Choroid plexus epithelial cell (primary cell): ENCODE results near the gene KCTD16.

ENCODE experiments used
- DNase-seq: peaks from one replicate; pipeline ENCODE4 v3.0.0-alpha.2; 2010; ENCODE audit warnings: low read depth
- H3K4me3 ChIP-seq: 2 replicates; pipeline ENCODE4 v1.5.1; 2011; ENCODE audit warnings: low read depth, mild to moderate bottlenecking, control low read depth, low read length, moderate library complexity
- CTCF ChIP-seq: conservative IDR thresholded peaks from 2 replicates; pipeline ENCODE4 v1.5.1; 2011; ENCODE audit warnings: low read depth, mild to moderate bottlenecking, control low read depth, inconsistent platforms, low read length, moderate library complexity

The KCTD16 gene

GRCh38 chr5:144487207-144487606 is 316.5 kb downstream of the KCTD16 start:
- TF ChIP-seq CTCF: peak; percentile 14
- H3K4me3 ChIP-seq: no peak overlapping the region
- DNase-seq: no peak

- DNase-seq: no peak
- TF ChIP-seq CTCF: no peak
Observed at GRCh38 chr5:144487761-144488160, 317.1 kb downstream of the KCTD16 start.

GRCh38 chr5:144503123-144503522 is 332.4 kb downstream of the KCTD16 start:
- no peak for DNase-seq
- TF ChIP-seq CTCF: no peak
- no peak overlapping the region for H3K4me3 ChIP-seq

More at GRCh38 chr5:144487761-144488160, 317.1 kb downstream of the KCTD16 start:
- no peak overlapping the region for H3K4me3 ChIP-seq

- no peak for TF ChIP-seq CTCF
- DNase-seq: no peak
Observed at GRCh38 chr5:144504929-144505577, 334.4 kb downstream of the KCTD16 start.

GRCh38 chr5:144510845-144511579 is 340.3 kb downstream of the KCTD16 start:
- DNase-seq: no peak
- H3K4me3 ChIP-seq: no peak overlapping the region
- no peak for TF ChIP-seq CTCF

More at GRCh38 chr5:144504929-144505577, 334.4 kb downstream of the KCTD16 start:
- no peak overlapping the region for H3K4me3 ChIP-seq

GRCh38 chr5:144511580-144512072 is 341.0 kb downstream of the KCTD16 start:
- no peak overlapping the region for H3K4me3 ChIP-seq
- TF ChIP-seq CTCF: no peak
- no peak for DNase-seq
